HEK293T (cell line): ENCODE data around the gene PRICKLE3.
"Not testable (repeated sequence)": the region's sequence is repeated elsewhere in the genome, so short reads cannot be mapped to it uniquely, and the experiment has no call there.

Experiments
- ARNT ChIP-seq: fragments of 450-650 bp; IDR thresholded peaks from 2 replicates; pipeline ENCODE4 v1.6.1; 2017; ENCODE audit warnings: mild to moderate bottlenecking
- BHLHE40 ChIP-seq: fragments of 450-650 bp; IDR thresholded peaks from 2 replicates; pipeline ENCODE4 v1.6.1; 2016; ENCODE audit warnings: mild to moderate bottlenecking, moderate library complexity, borderline replicate concordance
- FOXA1 ChIP-seq: fragments of 450-650 bp; IDR thresholded peaks from 2 replicates; pipeline ENCODE4 v1.6.1; 2016; ENCODE audit warnings: mild to moderate bottlenecking
- FOXM1 ChIP-seq: fragments of 450-650 bp; IDR thresholded peaks from 2 replicates; pipeline ENCODE4 v1.6.1; 2017; ENCODE audit warnings: mild to moderate bottlenecking, borderline replicate concordance
- HDGF ChIP-seq: fragments of 450-650 bp; IDR thresholded peaks from 2 replicates; pipeline ENCODE4 v1.6.1; 2017; ENCODE audit warnings: antibody characterized with exemption, borderline replicate concordance
- L3MBTL2 ChIP-seq: fragments of 450-650 bp; conservative IDR thresholded peaks from 2 replicates; pipeline ENCODE4 v1.6.1; 2016; ENCODE audit warnings: mild to moderate bottlenecking
- NFRKB ChIP-seq: fragments of 450-650 bp; IDR thresholded peaks from 2 replicates; pipeline ENCODE4 v1.6.1; 2016; ENCODE audit warnings: mild to moderate bottlenecking, moderate library complexity
- PKNOX1 ChIP-seq: fragments of 450-650 bp; IDR thresholded peaks from 2 replicates; pipeline ENCODE4 v1.6.1; 2016
- SP1 ChIP-seq: fragments of 450-650 bp; IDR thresholded peaks from 2 replicates; pipeline ENCODE4 v1.6.1; 2017
- ZNF384 ChIP-seq: fragments of 450-650 bp; IDR thresholded peaks from 2 replicates; pipeline ENCODE4 v1.6.1; 2016

- not testable (repeated sequence) for TF ChIP-seq NFRKB, BHLHE40, ARNT, PKNOX1, SP1, ZNF384, L3MBTL2, FOXM1, FOXA1, HDGF
Measured at GRCh38 chrX:49142264-49142663, 43.9 kb downstream of the PRICKLE3 start.
